SU-DHL-6 (cell line): ENCODE measurements around the gene ALDH1A1.

Experiments
- H2AFZ ChIP-seq: fragments of 200-600 bp; sonication (generic); 2 replicates; pipeline ENCODE4 v1.6.1; 2014; ENCODE audit warnings: low read depth, mild to moderate bottlenecking, moderate library complexity, mixed read lengths, antibody characterized with exemption, low read length; ENCODE audit not compliant: severe bottlenecking
- H3F3A ChIP-seq: fragments of 200-600 bp; shearing (Covaris generic); 2 replicates; pipeline ENCODE4 v1.6.0; 2016; ENCODE audit warnings: antibody characterized with exemption, mild to moderate bottlenecking; ENCODE audit not compliant: insufficient read depth
- H3K27ac ChIP-seq: fragments of 200-600 bp; sonication (generic); 2 replicates; pipeline ENCODE4 v1.5.1; 2016; ENCODE audit warnings: low read depth, mild to moderate bottlenecking, low read length, moderate library complexity, mixed read lengths
- H3K27me3 ChIP-seq: fragments of 200-600 bp; sonication (generic), shearing (Covaris generic); 2 replicates; pipeline ENCODE4 v1.6.0; 2014; ENCODE audit warnings: mild to moderate bottlenecking, low read length
- H3K36me3 ChIP-seq: fragments of 200-600 bp; sonication (generic); 2 replicates; pipeline ENCODE4 v1.6.1; 2014; ENCODE audit warnings: mild to moderate bottlenecking, low read length, mixed read lengths
- H3K4me2 ChIP-seq: fragments of 300-600, 200-600 bp; shearing (Covaris generic), sonication (generic); 2 replicates; pipeline ENCODE4 v1.6.0; 2014; ENCODE audit warnings: low read length, low read depth, mild to moderate bottlenecking; ENCODE audit not compliant: poor library complexity, severe bottlenecking
- H3K4me3 ChIP-seq: fragments of 200-600 bp; sonication (generic); 2 replicates; pipeline ENCODE4 v1.5.1; 2014; ENCODE audit warnings: antibody characterized with exemption, low read length, mild to moderate bottlenecking, mixed read lengths; ENCODE audit not compliant: insufficient read depth, poor library complexity, severe bottlenecking
- H3K79me2 ChIP-seq: fragments of 200-600 bp; sonication (generic); 2 replicates; pipeline ENCODE4 v1.6.1; 2014; ENCODE audit warnings: mild to moderate bottlenecking, low read length, moderate library complexity; ENCODE audit not compliant: insufficient read depth
- H3K9ac ChIP-seq: fragments of 200-600 bp; sonication (generic); 2 replicates; pipeline ENCODE4 v1.7.0; 2014; ENCODE audit warnings: mild to moderate bottlenecking, low read length
- H3K9me2 ChIP-seq: fragments of 200-600 bp; sonication (generic); replicated peaks from 2 replicates; pipeline ENCODE4 v1.6.1; 2014; ENCODE audit warnings: low read length; ENCODE audit not compliant: insufficient read depth
- H3K9me3 ChIP-seq: fragments of 200-600 bp; sonication (generic); 2 replicates; pipeline ENCODE4 v1.6.1; 2014; ENCODE audit warnings: low read length, mixed read lengths; ENCODE audit not compliant: insufficient read depth
- H4K20me1 ChIP-seq: fragments of 200-600 bp; sonication (generic); 2 replicates; pipeline ENCODE4 v1.6.1; 2014; ENCODE audit warnings: low read depth, mild to moderate bottlenecking, antibody characterized with exemption, low read length, moderate library complexity, mixed read lengths
- EZH2phosphoT487 ChIP-seq: fragments of 200-600 bp; sonication (generic), shearing (Covaris generic); conservative IDR thresholded peaks from 2 replicates; pipeline ENCODE4 v1.6.1; 2018; ENCODE audit warnings: mild to moderate bottlenecking, antibody characterized with exemption, low read length, moderate library complexity, mixed read lengths
- TF ChIP-seq, protein P1 (sequence below): fragments of 200-600 bp; sonication (generic); IDR thresholded peaks from one replicate; pipeline ENCODE4 v1.5.1; 2017; ENCODE audit warnings: antibody characterized with exemption, mild to moderate bottlenecking, low read length, moderate library complexity; ENCODE audit not compliant: insufficient read depth, poor library complexity, severe bottlenecking

ALDH1A1 gene

DNA sequence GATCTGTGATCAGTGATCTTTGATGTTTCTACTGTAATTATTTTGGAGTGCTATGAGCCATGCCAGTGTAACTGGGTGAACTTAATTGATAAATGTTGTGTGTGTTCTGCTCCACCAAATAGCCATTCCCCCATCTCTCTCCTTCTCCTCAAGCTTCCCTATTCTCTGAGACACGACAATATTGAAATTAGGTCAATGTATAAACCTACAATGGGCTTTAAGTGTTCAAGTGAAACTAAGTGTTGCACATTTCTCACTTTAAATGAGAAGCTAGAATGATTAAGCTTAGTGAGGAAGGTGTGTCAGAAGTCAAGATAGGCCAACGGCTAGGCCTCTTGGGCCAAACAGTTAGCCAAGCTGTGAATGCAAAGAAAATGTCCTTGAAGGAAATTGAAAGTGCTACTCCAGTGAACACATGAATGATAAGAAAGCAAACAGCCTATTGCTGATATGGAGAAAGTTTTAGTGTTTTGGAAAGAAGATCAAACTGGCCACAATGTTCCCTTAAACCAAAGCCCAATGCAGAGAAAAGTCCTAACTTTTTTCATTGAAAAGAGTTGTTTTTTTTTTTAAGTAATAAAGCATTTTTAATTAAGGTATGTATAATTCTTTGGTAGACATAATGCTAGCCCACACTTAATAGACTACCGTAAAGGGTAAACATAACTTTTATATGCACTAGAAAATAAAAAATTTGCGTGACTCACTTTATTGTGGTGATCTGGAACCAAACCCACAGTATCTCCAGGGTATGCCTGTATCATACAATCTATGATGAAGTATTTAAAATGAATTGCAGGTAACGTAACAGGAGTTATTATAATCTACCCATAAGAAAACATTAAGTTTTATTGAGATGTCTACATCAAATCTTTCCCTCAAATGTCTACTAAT is 42.5 kb upstream of the ALDH1A1 start:
- H4K20me1 ChIP-seq, result no peaks in the 10 kb centered on the region
- H2AFZ ChIP-seq, result no peak overlapping the region
- no peak overlapping the region for H3K4me2 ChIP-seq
- TF ChIP-seq EZH2phosphoT487, result no peak
- TF ChIP-seq, protein P1, sequence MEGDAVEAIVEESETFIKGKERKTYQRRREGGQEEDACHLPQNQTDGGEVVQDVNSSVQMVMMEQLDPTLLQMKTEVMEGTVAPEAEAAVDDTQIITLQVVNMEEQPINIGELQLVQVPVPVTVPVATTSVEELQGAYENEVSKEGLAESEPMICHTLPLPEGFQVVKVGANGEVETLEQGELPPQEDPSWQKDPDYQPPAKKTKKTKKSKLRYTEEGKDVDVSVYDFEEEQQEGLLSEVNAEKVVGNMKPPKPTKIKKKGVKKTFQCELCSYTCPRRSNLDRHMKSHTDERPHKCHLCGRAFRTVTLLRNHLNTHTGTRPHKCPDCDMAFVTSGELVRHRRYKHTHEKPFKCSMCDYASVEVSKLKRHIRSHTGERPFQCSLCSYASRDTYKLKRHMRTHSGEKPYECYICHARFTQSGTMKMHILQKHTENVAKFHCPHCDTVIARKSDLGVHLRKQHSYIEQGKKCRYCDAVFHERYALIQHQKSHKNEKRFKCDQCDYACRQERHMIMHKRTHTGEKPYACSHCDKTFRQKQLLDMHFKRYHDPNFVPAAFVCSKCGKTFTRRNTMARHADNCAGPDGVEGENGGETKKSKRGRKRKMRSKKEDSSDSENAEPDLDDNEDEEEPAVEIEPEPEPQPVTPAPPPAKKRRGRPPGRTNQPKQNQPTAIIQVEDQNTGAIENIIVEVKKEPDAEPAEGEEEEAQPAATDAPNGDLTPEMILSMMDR, result no peak
- no peak overlapping the region for H3K9ac ChIP-seq
- no peaks in the 10 kb centered on the region for H3K9me2 ChIP-seq
- no peaks in the 10 kb centered on the region for H3F3A ChIP-seq
- no peak overlapping the region for H3K4me3 ChIP-seq
- no peaks in the 10 kb centered on the region for H3K27me3 ChIP-seq
- no peaks in the 10 kb centered on the region for H3K9me3 ChIP-seq
- H3K36me3 ChIP-seq, result no peaks in the 10 kb centered on the region
- no peaks in the 10 kb centered on the region for H3K79me2 ChIP-seq
- H3K27ac ChIP-seq, result no peak overlapping the region

DNA sequence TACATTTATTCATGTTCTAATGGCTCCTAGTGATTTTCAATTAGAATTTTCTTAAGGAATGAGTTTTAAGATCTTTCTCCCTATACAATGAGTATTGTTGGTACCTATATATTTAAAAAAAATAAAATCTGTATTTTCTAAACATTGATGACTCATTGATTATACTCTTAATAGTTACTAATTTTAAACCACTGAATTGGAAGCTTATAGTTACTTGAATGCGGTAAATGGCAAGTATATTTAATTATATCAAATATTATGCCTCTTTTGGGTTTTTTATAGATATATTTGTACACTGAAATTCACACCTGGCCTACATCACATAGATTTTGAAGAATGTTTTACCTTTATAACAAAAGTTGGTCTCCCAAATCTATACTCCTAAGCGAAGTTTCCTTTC is 38.9 kb upstream of the ALDH1A1 start:
- Histone ChIP-seq H2AFZ (no peak overlapping the region), H3K27ac (no peak overlapping the region)
- TF ChIP-seq, protein P1, result no peak
- TF ChIP-seq EZH2phosphoT487, result no peak

DNA sequence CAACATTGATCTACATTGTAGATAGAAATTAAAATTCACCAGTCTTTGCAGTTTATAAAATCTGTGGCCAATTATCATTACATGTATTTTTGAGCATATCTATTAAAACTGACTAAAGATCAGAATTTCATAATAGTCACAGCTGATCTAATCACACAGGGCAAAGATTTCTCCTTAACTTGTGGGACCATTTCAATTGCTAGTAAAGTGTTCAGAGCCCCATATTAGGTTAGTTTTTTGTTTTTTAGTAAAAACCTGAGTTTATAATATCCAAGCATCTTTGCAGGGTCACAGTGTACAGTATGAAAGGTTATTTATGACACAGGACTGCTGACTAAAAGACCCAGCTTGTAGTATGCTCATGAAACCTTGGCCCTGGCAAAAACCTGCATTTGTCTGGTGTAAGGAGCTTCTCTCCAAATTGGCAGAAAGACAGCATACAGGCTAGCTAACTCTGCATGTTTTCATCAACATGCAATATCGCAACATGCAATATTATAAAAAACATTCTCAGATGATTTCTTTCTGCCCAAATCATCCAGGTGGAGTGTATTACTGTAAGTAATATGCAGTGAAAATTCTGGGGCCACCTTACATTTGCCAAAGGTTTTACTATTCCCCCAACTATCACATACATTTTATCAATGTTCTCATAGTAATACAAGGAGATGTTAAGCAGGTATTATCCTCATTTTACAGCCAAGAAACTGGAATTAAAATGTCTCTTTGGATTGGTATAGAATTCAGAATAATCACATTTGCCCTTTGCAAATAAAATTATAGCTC is 37.7 kb upstream of the ALDH1A1 start:
- no peak for TF ChIP-seq EZH2phosphoT487
- no peaks in the 10 kb centered on the region for H3K9me3 ChIP-seq
- H3K36me3 ChIP-seq, result no peaks in the 10 kb centered on the region
- H3K79me2 ChIP-seq, result no peaks in the 10 kb centered on the region
- H3K4me2 ChIP-seq, result no peak overlapping the region
- no peak overlapping the region for H3K27ac ChIP-seq
- H2AFZ ChIP-seq, result no peak overlapping the region
- no peak overlapping the region for H3K9ac ChIP-seq
- no peaks in the 10 kb centered on the region for H3K27me3 ChIP-seq
- no peaks in the 10 kb centered on the region for H3F3A ChIP-seq
- H3K4me3 ChIP-seq, result no peak overlapping the region
- H4K20me1 ChIP-seq, result no peaks in the 10 kb centered on the region
- no peaks in the 10 kb centered on the region for H3K9me2 ChIP-seq

More for the DNA sequence above, 38.9 kb upstream of the ALDH1A1 start:
- H3K4me3 ChIP-seq, result no peak overlapping the region
- no peak overlapping the region for H3K4me2 ChIP-seq
- H3K79me2 ChIP-seq, result no peaks in the 10 kb centered on the region
- no peak overlapping the region for H3K9ac ChIP-seq
- H3K36me3 ChIP-seq, result no peaks in the 10 kb centered on the region
- no peaks in the 10 kb centered on the region for H3K9me2 ChIP-seq
- no peaks in the 10 kb centered on the region for H3K9me3 ChIP-seq
- H3K27me3 ChIP-seq, result no peaks in the 10 kb centered on the region
- H4K20me1 ChIP-seq, result no peaks in the 10 kb centered on the region
- H3F3A ChIP-seq, result no peaks in the 10 kb centered on the region
